Spleen (tissue), 11 donors: ENCODE results near the gene TCF7L1. TPM values are rescaled to one million over a fixed set of nuclear protein-coding genes. Genes with fewer than 3 reads are reported as not detected.

Experiments used
- DNase-seq: peaks from one replicate; pipeline ENCODE4 v3.0.0-alpha.2; 2020
- H3K27ac ChIP-seq, 8 donors: fragments of 200-600 bp; sonication (generic) in 7 of 8; 1 replicate in 4 of 8; 2 replicates in 4 of 8; pipeline versions ENCODE4 v1.5.0 to v1.8.0; 2016 to 2021; ENCODE audit warnings: inconsistent platforms in 4 of 8, mild to moderate bottlenecking in 4 of 8, moderate library complexity in 1 of 8
- H3K27me3 ChIP-seq, 7 donors: fragments of 200-600 bp; sonication (generic) in 6 of 7; replicated peaks in 1 of 7; 1 replicate in 4 of 7; 2 replicates in 3 of 7; pipeline versions ENCODE4 v1.5.0 to v1.8.0; 2016 to 2021; ENCODE audit warnings: inconsistent platforms in 3 of 7, mild to moderate bottlenecking in 1 of 7
- H3K36me3 ChIP-seq, 6 donors: fragments of 200-600 bp; sonication (generic) in 5 of 6; 1 replicate in 4 of 6; 2 replicates in 2 of 6; pipeline versions ENCODE4 v1.5.0 to v1.8.0; 2016 to 2021; ENCODE audit warnings: inconsistent platforms in 2 of 6
- H3K4me1 ChIP-seq, 6 donors: fragments of 200-600 bp; sonication (generic) in 5 of 6; 1 replicate in 3 of 6; 2 replicates in 3 of 6; pipeline versions ENCODE4 v1.5.0 to v1.8.0; 2016 to 2021; ENCODE audit warnings: inconsistent platforms in 3 of 6
- H3K4me3 ChIP-seq, 8 donors: fragments of 200-600 bp; sonication (generic) in 7 of 8; 1 replicate in 4 of 8; 2 replicates in 4 of 8; pipeline versions ENCODE4 v1.5.0 to v1.8.0; 2016 to 2021; ENCODE audit warnings: inconsistent platforms in 4 of 8, mild to moderate bottlenecking in 4 of 8, moderate library complexity in 2 of 8
- H3K9me3 ChIP-seq, 8 donors: fragments of 200-600 bp; sonication (generic) in 7 of 8; 1 replicate in 4 of 8; 2 replicates in 4 of 8; pipeline versions ENCODE4 v1.5.0 to v1.8.0; 2016 to 2021; ENCODE audit warnings: inconsistent platforms in 4 of 8
- CTCF ChIP-seq, 11 experiments: fragments of 200-600 bp in 7 of 11; fragments of 450-650 bp in 4 of 11; sonication (generic) in 4 of 11; IDR thresholded peaks in 8 of 11; conservative IDR thresholded peaks in 3 of 11; 1 replicate in 7 of 11; 2 replicates in 4 of 11; pipeline versions ENCODE4 v1.4.0 to v1.8.0; 2016 to 2021; ENCODE audit warnings: antibody characterized with exemption in 11 of 11, inconsistent platforms in 4 of 11, mild to moderate bottlenecking in 1 of 11
- POLR2A ChIP-seq, 3 donors: fragments of 450-650 bp; IDR thresholded peaks; one replicate each; pipeline ENCODE4 v1.5.1; 2017; ENCODE audit warnings: antibody characterized with exemption in 3 of 3, mild to moderate bottlenecking in 1 of 3
- POLR2AphosphoS5 ChIP-seq, 3 donors: sonication (generic); formaldehyde crosslinking; IDR thresholded peaks; one replicate each; pipeline ENCODE4 v1.5.1; 2017; ENCODE audit warnings: antibody characterized with exemption in 3 of 3
- WGBS, 5 donors: extraction: QIAGEN DNeasy Blood & Tissue Kit in 3 of 5; methylation state at CpG; one replicate each; pipeline versions ENCODE4 v1.1.5 to v1.1.7; 2013 to 2018; 5-methylcytosine and 5-hydroxymethylcytosine counted together
- intact Hi-C: fragments of 100-400 bp; cut with DNase I; formaldehyde crosslinking; loops from one replicate; pipeline ENCODE4 v1.15.0; 2023; ENCODE audit warnings: low total_unique reads
- polyA plus RNA-seq, 3 donors: library from polyadenylated mRNA; stranded (reverse); fragments of 200-250 nt; gene quantifications; one replicate each; pipeline ENCODE4 v1.2.1, GENCODE V29; 2013
- total RNA-seq, 7 donors: library from RNA; depleted of rRNA in 3 of 7; stranded (reverse); fragments of >200 nt in 3 of 7; fragmentation: NEBNext Ultra II Directional in 4 of 7; extraction: Animal tissue kit (Norgen Biotek cat#: 25700) in 4 of 7; gene quantifications; one replicate each; pipeline versions ENCODE4 v1.1.0 to v1.2.1, GENCODE V29; 2016 to 2021
- donor health status: healthy with polysubstance abuse.
- donor health status: DM: no; HTN: no; CAD: no; lungs with moderate emphysema.
- donor health status: DM: no; HTN: no; CAD: no.
- donor health status: Bipolar disorder and iron deficiency.
- donor health status: healthy.
- donor health status: DM: no; HTN: no; CAD: no.
- donor health status: DM: yes; HTN: yes; CAD: no.

Gene TCF7L1
- total and polyA plus RNA-seq, 10 donors = 2.0 to 15.8 (median 6.4) TPM

- no peak for TF ChIP-seq POLR2A (IDR thresholded peaks at IDR 0.05)
- TF ChIP-seq POLR2AphosphoS5 (IDR thresholded peaks at IDR 0.05) = peak in 2 of 3 donors; percentile 20 to 58
- no peak for TF ChIP-seq CTCF (IDR thresholded peaks at IDR 0.05 in 8 of 11, conservative IDR thresholded peaks at IDR 0.05 in 3 of 11)
- 40 to 59% (median 49%) methylated on average over 6 of the region's 6 CpGs for WGBS, 5 donors
- no peak for DNase-seq
- Histone ChIP-seq H3K9me3 (no peaks in the 10 kb centered on the region), H3K27me3 (no peaks in the 10 kb centered on the region), H3K27ac (peak overlapping the region in 5 of 8 donors; percentile 26 to 51 (median 36)), H3K36me3 (no peaks in the 10 kb centered on the region), H3K4me3 (no peak overlapping the region), H3K4me1 (peaks cover 9 to 59% (median 25%) of the 10 kb centered on the region in 6 donors)
- intact Hi-C loops = no loop called here
Measured at GRCh38 chr2:85159589-85159988, 26.4 kb downstream of the TCF7L1 start.

- H3K27ac ChIP-seq = no peak overlapping the region
- peaks cover 9 to 53% (median 22%) of the 10 kb centered on the region in 6 donors for H3K4me1 ChIP-seq
- 85 to 96% (median 93%) methylated on average over 18 of the region's 18 CpGs for WGBS, 5 donors
- intact Hi-C loops = no loop called here
- no peaks in the 10 kb centered on the region for H3K27me3 ChIP-seq
- H3K9me3 ChIP-seq = no peaks in the 10 kb centered on the region
- TF ChIP-seq POLR2AphosphoS5 (IDR thresholded peaks at IDR 0.05) (no peak), POLR2A (IDR thresholded peaks at IDR 0.05) (no peak), CTCF (IDR thresholded peaks at IDR 0.05 in 8 of 11, conservative IDR thresholded peaks at IDR 0.05 in 3 of 11) (no peak)
- H3K36me3 ChIP-seq = no peaks in the 10 kb centered on the region
- H3K4me3 ChIP-seq = no peak overlapping the region
- no peak for DNase-seq
Measured at GRCh38 chr2:85160966-85161960, 28.1 kb downstream of the TCF7L1 start.

- Histone ChIP-seq H3K27ac (no peak overlapping the region), H3K27me3 (no peaks in the 10 kb centered on the region), H3K9me3 (no peaks in the 10 kb centered on the region), H3K4me1 (peaks cover 8 to 37% (median 17%) of the 10 kb centered on the region in 6 donors), H3K4me3 (no peak overlapping the region), H3K36me3 (no peaks in the 10 kb centered on the region)
- no peak for DNase-seq
- TF ChIP-seq POLR2AphosphoS5 (IDR thresholded peaks at IDR 0.05) = no peak
- no peak for TF ChIP-seq CTCF (IDR thresholded peaks at IDR 0.05 in 8 of 11, conservative IDR thresholded peaks at IDR 0.05 in 3 of 11)
- TF ChIP-seq POLR2A (IDR thresholded peaks at IDR 0.05) = no peak
- 67 to 80% (median 73%) methylated on average over 8 of the region's 8 CpGs for WGBS, 5 donors
- intact Hi-C loops = no loop called here
Measured at GRCh38 chr2:85162746-85163301, 29.6 kb downstream of the TCF7L1 start.

- 80 to 96% (median 89%) methylated on average over 3 of the region's 3 CpGs for WGBS, 5 donors
- H3K4me1 ChIP-seq = peaks cover 6 to 31% (median 12%) of the 10 kb centered on the region in 6 donors
- no peak overlapping the region for H3K4me3 ChIP-seq
- no peak overlapping the region for H3K27ac ChIP-seq
- H3K27me3 ChIP-seq = no peaks in the 10 kb centered on the region
- intact Hi-C loops = no loop called here
- no peaks in the 10 kb centered on the region for H3K9me3 ChIP-seq
- no peak for DNase-seq
- H3K36me3 ChIP-seq = no peaks in the 10 kb centered on the region
- no peak for TF ChIP-seq POLR2AphosphoS5 (IDR thresholded peaks at IDR 0.05)
- no peak for TF ChIP-seq CTCF (IDR thresholded peaks at IDR 0.05 in 8 of 11, conservative IDR thresholded peaks at IDR 0.05 in 3 of 11)
- TF ChIP-seq POLR2A (IDR thresholded peaks at IDR 0.05) = no peak
Measured at GRCh38 chr2:85163675-85164074, 30.5 kb downstream of the TCF7L1 start.
